Activated effector memory CD4-positive, alpha-beta T cell treated with Interleukin-2 at 50 U/mL for 16 hours (primary cell): ENCODE results near the gene BSDC1.
A peak's percentile ranks its signal among the peaks of the same experiment; 100 is the strongest.
"Not testable (repeated sequence)": the region's sequence is repeated elsewhere in the genome, so short reads cannot be mapped to it uniquely, and the experiment has no call there.

Experiments used
- DNase-seq: peaks from one replicate; pipeline ENCODE4 v3.0.0-alpha.2; 2020

The BSDC1 gene

DNA sequence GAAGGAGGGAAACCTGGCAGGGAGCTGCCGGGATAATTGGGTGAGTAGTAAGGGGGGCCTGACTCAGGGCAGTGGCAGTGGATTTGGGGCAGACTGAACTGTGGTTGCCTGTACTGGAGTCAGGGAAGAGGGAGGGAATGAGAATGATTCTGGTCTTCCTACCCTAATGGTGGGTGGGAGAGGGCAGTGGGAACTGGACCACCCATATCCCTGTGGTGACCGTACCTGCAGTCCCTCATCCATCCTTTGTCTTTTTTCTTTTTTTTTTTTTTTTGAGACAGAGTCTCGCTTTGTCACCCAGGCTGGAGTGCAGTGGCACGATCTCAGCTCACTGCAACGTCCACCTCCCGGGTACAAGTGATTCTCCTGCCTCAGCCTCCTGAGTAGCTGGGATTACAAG, 38.5 kb downstream of the BSDC1 start:
- not testable (repeated sequence) for DNase-seq

DNA sequence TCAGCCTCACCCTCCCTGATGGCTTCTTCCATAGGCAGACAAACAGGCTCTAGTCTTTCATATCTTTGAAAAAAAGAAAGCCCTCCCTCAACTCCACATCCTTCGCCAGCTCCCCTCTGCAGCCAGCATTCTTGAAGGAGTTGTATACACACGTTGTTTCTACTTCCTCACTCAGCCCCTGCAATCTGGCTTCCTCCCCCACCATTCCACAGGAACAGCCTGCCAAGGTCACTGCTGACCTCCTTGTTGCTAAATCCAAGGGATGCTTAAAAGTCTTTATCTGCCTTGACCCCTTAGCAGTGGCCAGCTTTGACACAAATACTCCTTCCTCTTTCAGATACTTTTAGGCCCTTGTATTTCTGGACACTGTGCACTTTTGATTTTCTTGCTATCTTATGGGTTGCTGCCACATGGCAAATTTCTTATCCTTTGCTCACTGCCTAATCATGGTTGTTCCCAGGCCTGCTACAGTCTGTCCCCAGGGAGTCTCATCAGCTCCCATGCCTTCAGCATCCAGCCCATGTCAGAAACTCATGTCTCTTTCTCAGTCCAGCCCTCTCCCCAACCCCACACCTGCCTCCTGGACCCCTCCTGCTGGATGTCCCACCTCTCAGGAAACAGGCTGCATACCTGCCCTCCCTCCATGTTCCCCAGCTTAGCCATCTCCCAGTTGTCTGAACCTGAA, 40.2 kb downstream of the BSDC1 start:
- no peak for DNase-seq

DNA sequence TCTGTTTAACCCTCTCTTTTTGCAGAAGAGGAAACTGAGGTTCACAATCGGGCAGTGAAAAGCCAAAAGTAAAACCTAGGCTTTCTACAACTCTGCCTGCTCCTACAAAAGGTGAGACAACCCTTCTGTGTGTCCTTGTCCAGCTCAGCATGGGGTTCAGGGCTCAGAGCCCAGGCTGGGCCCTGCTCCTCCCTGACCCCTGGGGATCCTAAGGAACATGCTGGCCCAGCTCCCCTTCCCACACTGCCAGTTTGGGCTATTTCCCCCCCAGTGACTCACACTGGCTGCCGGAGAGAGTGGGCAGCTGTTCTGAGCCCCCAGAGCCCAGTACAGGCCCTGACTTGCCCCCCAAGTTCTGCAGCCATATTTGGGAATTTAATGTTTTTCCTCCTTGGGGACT, 40.8 kb downstream of the BSDC1 start:
- no peak for DNase-seq

DNA sequence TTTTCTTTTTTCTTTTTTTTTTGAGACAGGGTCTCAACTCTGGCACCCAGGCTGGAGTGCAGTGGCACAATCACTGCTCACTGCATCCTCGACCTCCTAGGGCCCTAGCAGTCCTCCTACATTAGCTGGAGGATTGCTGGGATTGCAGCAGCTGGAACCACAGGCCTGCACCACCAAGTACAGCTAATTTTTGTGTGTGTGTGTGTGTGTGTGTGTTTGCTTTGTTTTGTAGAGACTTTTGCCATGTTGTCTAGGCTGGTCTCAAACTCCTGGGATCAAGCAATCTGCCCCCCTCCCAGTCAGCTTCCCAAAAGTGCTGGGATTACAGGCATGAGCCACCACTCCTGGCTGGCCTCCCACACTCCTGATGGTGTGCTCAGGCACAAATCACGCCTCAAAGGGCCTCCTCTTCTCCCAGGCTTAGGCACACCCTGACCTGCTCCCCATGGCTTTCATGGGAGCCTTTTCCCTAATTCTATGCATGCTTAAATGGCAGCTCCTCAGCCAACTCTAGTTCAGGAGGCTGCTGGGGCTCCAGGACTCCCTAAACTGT, 41.3 kb downstream of the BSDC1 start:
- no peak for DNase-seq

DNA sequence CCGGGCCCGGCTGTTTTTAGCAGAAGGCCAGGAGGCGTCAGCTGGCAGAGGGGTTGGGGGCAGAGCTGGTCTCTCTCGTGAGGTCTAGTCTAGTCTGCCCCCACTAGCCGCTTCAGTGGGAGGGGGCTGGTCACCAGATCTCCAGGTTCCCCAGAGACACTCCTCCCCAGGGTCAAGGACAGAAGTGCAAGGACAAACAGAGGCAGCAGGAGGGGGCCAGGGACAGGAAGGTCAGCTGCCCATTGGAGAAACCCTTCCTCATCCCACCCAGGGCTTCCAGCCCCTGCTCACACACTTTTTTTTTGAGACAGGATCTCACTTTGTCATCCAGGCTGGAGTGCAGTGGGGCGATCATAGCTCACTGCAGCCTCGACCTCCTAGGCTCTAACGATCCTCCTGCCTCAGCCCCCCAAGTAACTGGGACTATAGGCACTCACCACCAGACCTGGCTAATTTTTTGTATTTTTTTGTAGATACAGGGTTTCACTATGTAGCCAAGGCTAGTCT, 41.9 kb downstream of the BSDC1 start:
- DNase-seq = no peak

DNA sequence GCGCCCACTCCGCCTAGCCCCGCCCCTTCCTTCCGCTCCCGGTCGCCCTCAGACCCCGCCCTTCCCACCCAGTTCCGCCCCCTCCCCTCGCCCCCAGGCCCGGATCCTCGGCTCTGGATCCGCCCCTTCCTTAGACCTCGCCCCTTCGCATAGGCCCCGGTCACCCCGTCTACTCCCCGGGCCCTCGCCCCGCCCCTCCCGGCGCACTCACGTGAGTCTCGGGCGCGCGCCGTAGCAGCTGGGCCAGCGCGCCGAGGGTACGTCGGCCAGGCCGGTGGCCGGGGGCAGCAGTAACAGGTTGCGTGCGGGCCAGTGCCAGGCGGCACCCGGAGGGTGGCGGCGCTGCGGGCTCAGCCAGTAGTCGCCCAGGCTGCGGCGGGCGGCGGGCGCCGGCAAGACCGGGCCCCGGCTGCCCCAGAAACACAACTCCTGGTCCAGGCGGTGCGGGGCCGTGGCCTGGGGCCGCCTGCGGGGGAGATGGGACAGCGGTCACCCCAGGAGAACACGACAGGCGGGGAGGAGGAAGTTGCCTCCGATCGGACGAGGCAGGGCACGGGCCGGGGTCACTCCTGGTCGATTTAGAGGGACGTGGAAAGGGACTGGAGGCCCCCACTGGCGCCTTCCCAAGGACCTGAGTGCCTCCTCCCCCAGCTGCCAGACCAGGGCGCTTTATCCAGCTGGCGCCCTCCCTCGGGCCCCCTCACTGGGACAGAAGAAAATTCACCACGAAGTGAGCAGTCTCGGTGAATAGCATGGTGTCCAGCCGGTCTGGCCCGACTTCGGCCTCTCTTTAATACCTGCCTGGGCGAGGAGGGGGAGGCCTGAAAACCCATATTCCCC, 42.6 kb downstream of the BSDC1 start:
- DNase-seq = peak; percentile 87

DNA sequence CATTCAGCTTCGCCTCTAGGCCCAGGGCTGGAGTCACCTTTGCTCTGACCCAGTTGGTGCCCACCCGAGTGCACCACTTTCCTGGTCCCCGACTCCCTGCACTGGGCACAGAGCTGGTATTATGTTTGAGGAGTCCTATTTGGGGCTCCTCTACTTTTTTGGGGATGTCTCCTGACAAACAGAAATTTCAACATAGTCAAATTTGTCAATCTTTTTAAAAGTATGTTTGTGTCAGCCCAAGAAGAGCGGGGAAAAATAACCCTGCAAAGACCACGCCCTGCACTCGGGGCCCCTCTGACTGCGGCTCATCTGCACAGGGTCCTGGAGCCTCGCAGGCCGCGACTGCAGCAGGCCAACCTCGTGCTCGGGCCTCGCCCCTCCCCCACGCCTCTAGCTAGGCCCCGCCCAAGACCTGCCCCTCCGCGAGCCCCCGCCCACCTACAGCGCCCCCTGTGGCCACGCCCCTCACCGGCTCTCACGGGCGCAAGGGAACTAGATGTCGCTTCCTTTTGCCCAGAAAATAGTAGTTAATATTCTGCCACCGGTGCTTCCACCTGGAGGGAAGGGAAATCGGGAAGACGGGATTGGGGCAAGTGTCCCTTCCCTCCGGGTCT, 43.3 kb downstream of the BSDC1 start:
- DNase-seq = no peak

DNA sequence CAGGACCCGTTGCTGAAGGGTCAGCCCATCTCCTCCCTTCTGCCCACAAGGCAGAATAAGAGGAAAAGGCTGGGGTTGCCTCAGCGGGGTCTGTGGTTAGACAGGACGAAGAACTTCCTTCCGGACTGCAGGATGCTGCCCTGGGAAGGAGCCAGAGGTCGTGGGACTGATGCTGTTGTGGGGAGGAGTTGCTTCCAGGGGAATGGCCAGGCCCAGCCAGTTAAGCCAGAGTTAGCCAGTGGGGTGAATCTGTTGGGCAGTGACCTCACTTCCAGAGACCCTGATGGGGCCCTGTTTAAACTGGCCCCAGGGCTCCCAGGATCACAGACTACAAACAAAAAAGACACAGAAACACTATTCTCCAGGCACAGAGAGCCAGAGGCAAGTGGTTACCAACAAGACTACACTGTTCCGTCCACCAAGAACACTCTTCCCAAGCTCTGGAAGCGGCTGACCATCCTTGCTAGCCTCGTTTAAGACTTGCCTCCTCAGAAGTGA, 45.0 kb downstream of the BSDC1 start:
- DNase-seq = no peak

DNA sequence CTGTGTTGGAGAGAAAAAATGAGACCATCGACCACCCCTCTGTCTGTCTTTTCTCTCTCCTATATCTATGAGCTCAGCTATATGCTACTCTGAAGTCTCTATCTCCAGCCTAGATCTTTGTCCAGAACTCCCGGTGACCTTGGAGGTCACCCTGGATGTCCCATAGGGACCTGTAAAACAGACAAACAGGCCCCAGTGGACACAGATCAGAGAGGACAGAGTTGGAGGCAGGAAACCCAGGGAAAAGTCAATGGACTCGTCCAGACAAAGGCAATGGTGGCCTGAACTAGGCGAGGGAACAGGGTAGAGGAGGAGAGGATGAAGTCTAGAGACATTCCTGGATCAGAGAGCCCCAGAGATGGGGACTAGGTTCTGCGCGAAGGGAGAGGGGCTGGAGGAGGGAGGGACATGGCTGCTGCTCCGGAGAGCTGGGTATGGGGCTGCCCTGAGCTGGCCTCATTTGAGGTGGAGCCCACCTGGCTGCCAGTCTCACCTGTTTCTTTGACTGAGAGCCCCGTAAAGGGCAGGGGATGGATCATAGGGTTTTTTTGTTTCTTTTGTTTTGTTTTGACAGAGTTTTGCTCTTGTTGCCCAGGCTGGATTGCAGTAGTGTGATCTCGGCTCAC, 47.6 kb downstream of the BSDC1 start:
- DNase-seq = no peak

DNA sequence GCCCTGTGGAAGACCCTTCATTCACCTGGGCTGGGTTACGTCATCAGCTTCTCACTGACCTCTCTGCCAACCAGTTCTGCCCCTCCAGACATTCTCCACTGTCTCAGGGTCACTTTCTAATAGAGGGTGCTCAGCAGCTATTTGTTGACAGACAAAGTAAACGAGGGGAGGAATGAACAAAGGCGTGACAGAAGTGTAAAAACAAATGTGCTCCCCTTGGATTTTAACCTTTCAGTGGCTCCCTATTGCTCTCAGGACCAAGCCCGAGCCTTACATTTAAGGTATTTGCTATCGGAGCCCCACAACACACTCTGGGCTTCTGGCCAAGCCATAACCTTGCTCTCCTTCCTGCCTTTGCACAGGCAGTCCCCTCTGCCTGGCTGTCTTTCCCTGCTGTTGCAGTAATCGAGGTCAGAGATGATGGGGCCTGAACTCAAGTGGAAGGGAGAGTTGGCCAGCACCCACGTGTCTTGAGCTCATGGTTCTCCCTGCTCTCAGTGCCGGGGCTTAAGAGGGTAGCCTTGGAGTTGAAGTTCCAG, 48.9 kb downstream of the BSDC1 start:
- DNase-seq = peak; percentile 28

DNA sequence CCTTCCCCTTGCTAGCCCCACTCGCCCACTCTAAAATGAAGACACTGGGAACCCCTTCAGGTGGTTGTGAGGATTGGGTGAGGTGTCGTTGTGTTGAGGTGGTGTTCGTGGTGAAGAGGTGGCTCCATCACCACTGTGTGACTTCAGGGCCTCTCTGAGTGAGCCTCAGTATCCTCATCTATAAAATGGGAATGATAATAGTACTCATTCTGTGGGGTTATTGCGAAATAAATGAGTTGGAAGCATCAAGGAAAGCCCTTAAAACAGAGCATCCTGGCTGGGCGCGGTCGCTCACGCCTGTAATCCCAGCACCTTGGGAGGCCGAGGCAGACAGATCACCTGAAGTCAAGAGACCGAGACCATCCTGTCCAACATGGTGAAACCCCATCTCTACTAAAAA, 51.5 kb downstream of the BSDC1 start:
- no peak for DNase-seq

DNA sequence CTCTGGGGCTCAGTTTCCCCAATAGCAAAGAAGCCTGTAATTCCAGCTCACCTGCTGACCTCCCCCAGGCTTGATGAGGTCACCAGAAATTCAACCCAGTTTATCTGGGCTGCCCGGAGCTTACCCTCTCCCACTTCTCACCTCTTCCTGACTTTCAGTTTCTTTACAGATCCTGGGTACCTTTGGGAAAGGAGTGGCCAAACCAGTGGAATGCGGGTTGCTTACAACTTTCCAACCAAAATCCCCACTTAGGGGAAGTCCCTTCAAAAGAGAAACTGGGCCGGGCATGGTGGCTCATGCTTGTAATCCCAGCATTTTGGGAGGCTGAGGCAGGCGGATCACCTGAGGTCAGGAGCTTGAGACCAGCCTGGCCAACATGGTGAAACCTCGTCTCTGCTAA, 52.3 kb downstream of the BSDC1 start:
- DNase-seq = no peak

DNA sequence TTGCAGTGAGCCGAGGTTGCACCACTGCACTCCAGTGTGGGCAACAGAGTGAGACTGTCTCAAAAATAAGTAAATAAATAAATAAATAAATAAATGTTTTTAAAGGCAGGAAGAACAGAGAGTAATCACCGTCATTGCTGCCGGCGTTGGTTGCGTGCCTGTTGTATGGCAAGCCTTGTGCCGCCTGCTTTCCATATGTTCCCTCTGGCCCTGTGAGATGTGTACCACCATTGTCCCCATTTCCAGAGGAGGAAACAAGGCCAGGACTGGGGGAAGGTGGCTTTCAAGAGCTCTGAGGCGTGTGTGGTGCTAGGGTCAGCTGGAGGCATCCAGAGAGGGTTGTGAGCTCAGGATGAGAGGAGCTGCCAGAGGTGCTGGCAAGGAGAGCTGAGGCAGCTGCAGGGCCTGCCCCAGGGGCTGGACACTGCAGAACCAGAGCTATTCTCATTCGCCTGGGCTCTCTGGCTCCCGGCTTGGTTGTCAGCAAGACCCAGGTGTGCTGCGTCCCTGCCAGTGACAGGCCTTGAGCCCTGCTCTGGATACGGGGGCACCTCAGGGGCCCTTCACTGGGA, 53.0 kb downstream of the BSDC1 start:
- no peak for DNase-seq

DNA sequence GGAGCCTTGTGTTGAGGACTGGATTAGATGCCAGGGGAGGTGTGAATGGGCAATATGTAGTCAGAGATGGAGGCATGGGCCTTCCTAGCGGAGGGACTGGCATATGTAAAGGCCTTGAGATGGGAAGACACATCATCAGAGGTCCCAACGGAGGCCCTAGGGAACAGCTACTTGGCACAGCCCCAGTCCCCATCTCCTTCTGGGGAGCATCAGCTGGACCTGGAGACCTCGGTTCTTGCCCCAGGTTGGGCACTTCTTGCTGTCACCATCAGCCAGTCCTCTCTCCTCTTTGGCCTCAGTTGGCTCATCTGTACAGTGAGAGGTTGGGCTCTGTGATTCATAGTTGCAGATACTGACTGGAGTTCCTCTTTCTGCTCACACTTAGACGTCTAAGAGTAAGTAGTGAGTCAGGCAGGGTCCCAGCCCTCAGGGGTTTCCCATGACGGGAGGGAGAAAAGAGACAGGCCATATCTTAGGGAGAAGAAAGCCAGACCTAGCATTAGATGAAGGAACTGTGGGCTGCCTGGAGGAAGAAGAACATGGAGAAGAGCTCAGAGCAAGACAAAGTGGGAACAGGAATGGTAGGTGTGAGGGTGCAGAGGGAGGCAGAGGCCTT, 54.8 kb downstream of the BSDC1 start:
- no peak for DNase-seq

DNA sequence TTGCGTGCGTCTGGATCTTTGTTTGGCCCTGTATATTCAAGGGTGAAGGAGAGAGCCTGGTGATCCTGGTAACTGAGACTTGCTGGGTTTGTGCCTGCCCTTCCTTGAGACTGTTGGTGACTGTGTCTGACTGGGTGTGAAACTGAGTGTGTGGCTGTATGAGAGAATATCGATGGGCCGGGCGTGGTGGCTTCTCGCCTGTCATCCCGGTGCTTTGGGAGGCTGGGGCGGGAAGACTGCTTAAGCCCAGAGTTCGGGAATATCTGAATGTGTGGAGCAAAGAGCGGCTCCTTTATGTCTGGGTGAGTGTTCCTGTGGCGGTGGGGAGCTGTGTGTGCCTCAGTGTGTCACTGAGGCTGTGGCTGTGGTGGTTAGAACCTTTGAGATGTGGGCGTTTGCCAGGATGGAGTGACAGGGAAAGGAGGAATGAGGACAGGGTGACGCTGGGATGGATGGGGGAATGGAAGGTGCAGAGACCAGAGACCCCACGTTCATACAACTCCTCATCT, 55.5 kb downstream of the BSDC1 start:
- DNase-seq = no peak

DNA sequence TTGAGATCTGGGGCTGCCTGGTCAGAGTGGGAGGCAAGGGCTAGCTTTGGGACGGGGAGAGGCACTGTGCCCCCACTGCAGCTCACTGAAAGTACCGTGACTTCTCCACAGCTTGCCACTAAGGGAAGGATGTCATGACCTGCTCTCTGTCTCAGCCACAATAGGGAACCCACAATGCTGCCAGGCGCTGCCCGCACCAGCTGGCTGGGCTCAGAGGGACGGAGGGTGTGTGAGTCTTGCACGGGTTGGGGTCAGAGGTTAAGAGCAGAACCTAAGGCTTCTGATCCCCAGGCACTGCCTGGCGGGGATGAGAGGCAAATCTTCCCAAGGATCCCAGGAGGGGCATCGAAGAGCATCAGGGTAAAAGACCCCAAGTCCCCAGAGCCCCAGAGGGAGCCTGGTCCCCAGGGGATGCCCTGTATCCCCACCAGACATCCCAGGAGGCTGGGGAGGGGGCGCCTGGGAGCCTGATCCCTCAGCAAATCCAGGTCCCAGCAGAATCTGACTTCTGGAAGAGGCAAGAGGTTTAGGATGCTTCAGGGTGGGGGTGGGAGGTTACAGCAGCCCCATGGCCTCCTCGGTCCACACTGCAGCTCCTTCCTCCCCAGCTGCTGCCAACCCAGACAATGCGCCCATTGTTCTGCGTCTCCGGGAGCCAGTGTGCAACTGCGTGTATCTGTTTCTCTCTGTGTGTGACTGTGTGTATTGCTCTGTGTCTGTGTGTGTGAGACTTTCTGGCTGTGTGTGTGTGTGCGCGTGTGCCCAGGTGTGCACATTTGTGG, 56.2 kb downstream of the BSDC1 start:
- DNase-seq = no peak

DNA sequence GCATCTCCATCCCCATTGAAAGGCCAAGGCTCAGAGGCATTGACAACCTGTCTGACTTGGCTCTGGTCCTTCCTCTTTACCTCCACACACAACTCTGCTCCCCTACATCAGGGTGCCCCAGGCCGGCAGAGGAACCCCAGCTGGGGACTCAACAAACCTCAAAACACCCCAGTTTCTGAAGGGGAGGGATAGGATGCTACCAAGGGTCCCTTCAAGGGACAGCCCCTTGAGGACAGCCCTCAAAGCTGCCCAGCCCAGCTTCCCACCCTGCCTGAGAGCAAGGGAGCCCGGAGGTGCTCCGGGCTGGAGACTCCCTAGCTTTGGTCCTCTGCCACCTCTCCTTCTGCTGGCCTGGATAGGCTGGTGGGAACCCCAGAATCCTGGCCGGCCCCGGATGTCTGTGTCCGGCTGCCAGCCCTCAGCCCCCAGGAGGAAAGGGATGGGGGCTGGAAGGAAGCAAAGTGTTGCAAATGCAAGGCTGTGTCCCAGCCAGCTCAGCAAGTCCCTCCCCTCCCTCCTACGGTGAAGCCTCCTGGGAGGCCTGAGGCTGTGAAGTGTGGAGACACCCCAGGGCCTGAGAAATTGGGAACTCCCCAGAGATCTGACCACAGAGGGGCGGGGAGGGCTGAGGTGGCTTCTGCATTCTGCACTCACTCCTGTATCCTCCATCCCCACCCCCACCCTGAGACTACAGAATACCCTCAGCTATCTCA, 57.1 kb downstream of the BSDC1 start:
- DNase-seq = peak; percentile 16

DNA sequence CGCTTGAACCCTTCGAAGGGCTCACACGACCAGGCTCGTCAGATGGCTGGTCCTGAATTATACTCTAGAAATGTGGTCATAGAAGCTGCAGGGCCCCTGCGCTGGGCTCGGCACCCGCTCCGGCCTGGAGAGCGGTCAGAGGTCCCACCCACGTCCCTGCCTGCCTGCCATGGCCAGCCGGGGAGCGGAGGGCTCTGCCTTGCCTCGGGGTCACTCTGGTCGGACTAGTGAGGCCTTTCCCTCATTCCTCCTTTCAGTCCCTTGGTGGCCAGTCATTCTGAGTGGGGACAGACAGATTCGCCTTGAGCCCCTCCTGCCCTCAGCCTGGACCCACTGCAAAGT, 57.7 kb downstream of the BSDC1 start:
- no peak for DNase-seq

DNA sequence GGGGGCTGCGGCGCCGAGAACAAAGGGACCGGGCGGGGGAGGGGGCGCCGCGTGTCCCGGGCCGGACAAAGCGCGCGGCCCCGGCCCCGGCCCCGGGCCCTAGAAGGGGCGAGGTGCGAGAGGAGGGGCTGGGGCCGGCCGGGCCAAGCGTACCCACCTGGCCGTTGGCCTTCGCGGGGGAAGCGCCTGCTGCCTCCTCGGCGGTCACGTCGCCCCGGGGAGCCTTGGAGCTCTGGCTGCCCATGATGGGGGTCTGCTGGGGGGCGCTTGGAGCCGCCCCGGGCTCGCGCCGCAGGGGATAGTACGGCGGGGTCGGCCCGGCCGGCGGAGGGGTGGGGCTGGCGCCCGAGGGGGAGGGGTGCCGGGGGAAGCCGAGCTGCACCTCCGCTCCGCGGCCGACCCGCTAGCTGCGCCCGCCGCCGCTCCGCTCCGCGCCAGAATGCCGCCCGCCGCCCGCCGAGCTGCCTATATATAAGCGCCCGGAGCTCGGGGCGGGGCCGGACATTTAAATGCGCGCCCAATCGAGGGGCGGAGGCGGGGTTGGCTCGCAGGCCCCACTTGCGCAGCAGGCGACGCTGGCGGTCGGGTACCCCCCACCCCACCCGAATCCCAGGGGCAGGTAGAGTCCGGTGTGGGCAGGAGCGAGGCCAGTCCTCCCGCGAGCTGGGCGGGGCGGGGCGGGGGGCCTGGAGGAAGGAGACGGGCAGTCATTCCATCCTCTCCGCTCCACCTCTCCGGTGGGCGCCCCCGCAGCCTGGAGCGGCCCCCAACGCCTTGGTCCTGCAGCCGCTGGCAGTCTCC, 58.3 kb downstream of the BSDC1 start, which contains the start of gene MARCKSL1:
MARCKSL1 (minus strand) TSS at position 444 of the 801 bp plus-strand sequence; CDS start at position 244, 200 bp downstream.
- peak; percentile 79 for DNase-seq
